Mesendoderm (in vitro differentiated cells): ENCODE results near the gene DTHD1.
A peak's percentile ranks its signal among the peaks of the same experiment; 100 is the strongest.

ENCODE experiments used
- DNase-seq: peaks from one replicate; pipeline ENCODE4 v3.0.0; 2013
- H2AK5ac ChIP-seq: 2 replicates; pipeline ENCODE4 v1.6.1; 2013; ENCODE audit warnings: low read length, inconsistent platforms
- H2BK120ac ChIP-seq: 2 replicates; pipeline ENCODE4 v1.6.1; 2013; ENCODE audit warnings: low read depth, mild to moderate bottlenecking, low read length, moderate library complexity, mixed read lengths
- H2BK15ac ChIP-seq: replicated peaks from 2 replicates; pipeline ENCODE4 v1.6.1; 2013; ENCODE audit warnings: low read depth, mild to moderate bottlenecking, moderate library complexity
- H2BK5ac ChIP-seq: 2 replicates; pipeline ENCODE4 v1.6.1; 2013; ENCODE audit warnings: low read length, inconsistent platforms
- H3K18ac ChIP-seq: 2 replicates; pipeline ENCODE4 v1.6.1; 2013; ENCODE audit warnings: mild to moderate bottlenecking, low read length, mixed read lengths
- H3K23ac ChIP-seq: one replicate; pipeline ENCODE4 v1.6.1; 2013; ENCODE audit warnings: low read length
- H3K27ac ChIP-seq: 2 replicates; pipeline ENCODE4 v1.5.1; 2013; ENCODE audit warnings: low read depth, mild to moderate bottlenecking, inconsistent platforms, low read length, moderate library complexity
- H3K27me3 ChIP-seq: 2 replicates; pipeline ENCODE4 v1.6.1; 2013; ENCODE audit warnings: low read length, control low read depth, mild to moderate bottlenecking, inconsistent platforms; ENCODE audit not compliant: insufficient read depth, poor library complexity
- H3K36me3 ChIP-seq: 2 replicates; pipeline ENCODE4 v1.6.1; 2013; ENCODE audit warnings: low read length, inconsistent platforms; ENCODE audit not compliant: control insufficient read depth, insufficient read depth
- H3K4ac ChIP-seq: one replicate; pipeline ENCODE4 v1.6.1; 2013; ENCODE audit warnings: low read depth, mild to moderate bottlenecking, low read length, moderate library complexity
- H3K4me1 ChIP-seq: 2 replicates; pipeline ENCODE4 v1.6.1; 2013; ENCODE audit warnings: low read depth, low read length, inconsistent platforms; ENCODE audit not compliant: control insufficient read depth
- H3K4me2 ChIP-seq: 2 replicates; pipeline ENCODE4 v1.6.1; 2013; ENCODE audit warnings: low read length
- H3K4me3 ChIP-seq: 2 replicates; pipeline ENCODE4 v1.5.1; 2013; ENCODE audit warnings: mild to moderate bottlenecking, low read length
- H3K56ac ChIP-seq: one replicate; pipeline ENCODE4 v1.6.1; 2013; ENCODE audit warnings: low read length
- H3K79me1 ChIP-seq: 2 replicates; pipeline ENCODE4 v1.6.1; 2013; ENCODE audit warnings: low read length, inconsistent platforms
- H3K79me2 ChIP-seq: 2 replicates; pipeline ENCODE4 v1.6.1; 2013; ENCODE audit warnings: mild to moderate bottlenecking, low read length; ENCODE audit not compliant: control insufficient read depth, insufficient read depth
- H3K9ac ChIP-seq: 2 replicates; pipeline ENCODE4 v1.6.1; 2013; ENCODE audit warnings: low read length, inconsistent platforms
- H4K5ac ChIP-seq: one replicate; pipeline ENCODE4 v1.6.1; 2013; ENCODE audit warnings: low read length
- H4K8ac ChIP-seq: one replicate; pipeline ENCODE4 v1.6.1; 2013; ENCODE audit warnings: low read depth, mild to moderate bottlenecking, control low read depth, low read length, moderate library complexity
- WGBS: extraction: QIAGEN DNeasy Blood & Tissue Kit; methylation state at CpG from one replicate; pipeline ENCODE4 v1.1.7; 2013; ENCODE audit warnings: low lambda C conversion rate, missing lambda C conversion rate; ENCODE audit not compliant: insufficient coverage; ENCODE audit errors: extremely low coverage; 5-methylcytosine and 5-hydroxymethylcytosine counted together

Gene DTHD1

GRCh38 chr4:36267486-36268268 is 13.7 kb upstream of the DTHD1 start:
- Histone ChIP-seq H4K5ac (no peak overlapping the region), H3K79me2 (no peaks in the 10 kb centered on the region), H3K27ac (no peak overlapping the region), H2BK5ac (no peak overlapping the region), H3K9ac (no peak overlapping the region), H3K56ac (no peak overlapping the region), H2AK5ac (no peak overlapping the region), H3K79me1 (no peaks in the 10 kb centered on the region), H3K4ac (no peak overlapping the region), H3K18ac (no peak overlapping the region), H2BK15ac (no peak overlapping the region), H3K4me1 (no peaks in the 10 kb centered on the region), H2BK120ac (no peak overlapping the region), H3K4me3 (no peak overlapping the region), H3K27me3 (no peaks in the 10 kb centered on the region), H3K36me3 (no peaks in the 10 kb centered on the region), H4K8ac (no peak overlapping the region), H3K4me2 (no peak overlapping the region), H3K23ac (no peak overlapping the region)
- WGBS, result no CpG with 5 or more reads among the region's 2 CpGs
- no peak for DNase-seq

- Histone ChIP-seq H3K27ac (no peak overlapping the region), H3K9ac (no peak overlapping the region), H2BK15ac (no peak overlapping the region), H3K79me1 (no peaks in the 10 kb centered on the region), H3K4me2 (no peak overlapping the region), H4K8ac (no peak overlapping the region), H3K36me3 (no peaks in the 10 kb centered on the region), H4K5ac (no peak overlapping the region), H3K4me3 (no peak overlapping the region), H3K18ac (no peak overlapping the region), H3K79me2 (no peaks in the 10 kb centered on the region), H3K4me1 (no peaks in the 10 kb centered on the region), H2BK5ac (no peak overlapping the region), H2AK5ac (no peak overlapping the region), H3K23ac (no peak overlapping the region), H3K4ac (no peak overlapping the region), H2BK120ac (no peak overlapping the region), H3K56ac (no peak overlapping the region), H3K27me3 (no peaks in the 10 kb centered on the region)
- peak; percentile 52 for DNase-seq
- no CpG with 5 or more reads among the region's 4 CpGs for WGBS
Measured at GRCh38 chr4:36269101-36269500, 12.3 kb upstream of the DTHD1 start.

DNA sequence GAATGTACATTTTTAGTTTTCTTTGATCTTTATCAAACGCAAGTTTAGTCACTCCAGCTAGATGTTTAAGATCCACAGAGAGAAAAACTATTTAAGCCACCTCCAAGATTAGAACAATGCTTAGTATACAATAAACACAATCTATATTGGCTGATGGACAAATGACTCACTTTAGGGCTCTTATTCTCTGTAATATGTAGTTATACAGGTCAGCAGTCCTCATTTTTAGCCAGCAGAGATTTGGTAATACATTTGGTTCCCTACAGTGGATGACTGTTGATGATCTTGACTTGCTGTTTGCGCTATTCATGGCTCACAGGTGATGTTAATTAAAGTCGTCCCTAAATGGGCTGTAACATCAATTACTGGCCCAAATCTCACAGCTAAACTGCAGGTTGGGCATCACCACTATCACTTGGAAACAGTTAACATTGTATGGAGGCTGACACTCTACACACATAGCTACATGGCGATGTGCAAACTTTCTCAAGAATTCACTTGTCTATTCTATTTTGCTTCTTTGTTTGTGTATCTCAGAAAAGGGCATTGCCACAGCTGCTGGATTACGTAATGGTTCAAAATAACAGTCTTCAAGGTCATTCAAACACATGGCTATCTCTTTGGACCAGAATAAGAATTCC is 11.8 kb upstream of the DTHD1 start:
- Histone ChIP-seq H3K9ac (no peak overlapping the region), H4K8ac (no peak overlapping the region), H3K27ac (no peak overlapping the region), H3K36me3 (no peaks in the 10 kb centered on the region), H3K79me1 (no peaks in the 10 kb centered on the region), H2BK120ac (no peak overlapping the region), H3K4ac (no peak overlapping the region), H3K56ac (no peak overlapping the region), H3K4me3 (no peak overlapping the region), H3K4me1 (no peaks in the 10 kb centered on the region), H2AK5ac (no peak overlapping the region), H3K23ac (no peak overlapping the region), H3K18ac (no peak overlapping the region), H2BK15ac (no peak overlapping the region), H3K79me2 (no peaks in the 10 kb centered on the region), H3K4me2 (no peak overlapping the region), H4K5ac (no peak overlapping the region), H3K27me3 (no peaks in the 10 kb centered on the region), H2BK5ac (no peak overlapping the region)
- DNase-seq, result no peak
- WGBS, result no CpG with 5 or more reads among the region's 5 CpGs

DNA sequence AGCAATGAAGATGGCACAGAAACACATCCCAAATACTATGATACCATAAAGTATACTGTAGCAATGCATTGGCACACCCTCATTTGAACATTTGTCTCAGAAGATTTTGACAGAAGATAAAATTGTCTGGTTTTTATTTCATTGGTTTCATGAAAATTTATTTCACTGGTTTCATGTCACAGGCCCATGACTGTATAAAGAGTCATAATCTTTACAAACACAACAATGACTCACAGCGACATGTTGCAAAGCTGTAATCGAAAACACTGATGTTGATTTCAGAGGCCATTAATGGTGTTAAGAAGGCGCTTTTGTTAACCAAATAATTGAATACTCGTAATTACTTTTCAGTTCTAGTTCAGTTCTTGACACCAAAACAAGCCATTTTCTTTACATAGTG is 8.1 kb upstream of the DTHD1 start:
- Histone ChIP-seq H3K23ac (no peak overlapping the region), H2BK120ac (no peak overlapping the region), H3K79me2 (no peaks in the 10 kb centered on the region), H3K27ac (no peak overlapping the region), H3K18ac (no peak overlapping the region), H3K4me1 (no peaks in the 10 kb centered on the region), H4K8ac (no peak overlapping the region), H2BK5ac (no peak overlapping the region), H3K4me2 (no peak overlapping the region), H3K9ac (no peak overlapping the region), H2AK5ac (no peak overlapping the region), H3K79me1 (no peaks in the 10 kb centered on the region), H3K56ac (no peak overlapping the region), H3K4me3 (no peak overlapping the region), H3K36me3 (no peaks in the 10 kb centered on the region), H3K27me3 (no peaks in the 10 kb centered on the region), H4K5ac (no peak overlapping the region), H3K4ac (no peak overlapping the region), H2BK15ac (no peak overlapping the region)
- no CpG with 5 or more reads among the region's 4 CpGs for WGBS
- DNase-seq, result no peak

DNA sequence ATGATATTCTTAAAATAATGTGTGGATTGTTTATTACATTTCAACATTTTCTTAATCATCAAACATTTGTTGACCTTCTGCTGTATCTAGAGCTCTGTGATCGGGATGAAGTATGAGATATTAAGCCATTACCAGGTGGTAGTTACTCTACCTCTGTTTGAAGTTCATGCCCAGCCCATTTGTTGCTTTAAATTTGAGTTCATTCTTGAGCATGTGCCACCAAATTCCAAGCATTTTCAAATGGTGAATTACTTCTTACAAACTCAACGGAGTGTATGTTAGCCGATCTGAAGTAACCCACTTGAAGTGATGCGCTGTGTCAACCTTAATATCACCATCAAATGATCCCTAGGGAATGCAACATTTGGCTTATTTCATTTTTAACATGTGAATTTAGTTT is 7.3 kb upstream of the DTHD1 start:
- no peaks in the 10 kb centered on the region for H3K4me1 ChIP-seq
- H3K36me3 ChIP-seq, result no peaks in the 10 kb centered on the region
- H2AK5ac ChIP-seq, result no peak overlapping the region
- H2BK5ac ChIP-seq, result no peak overlapping the region
- no peak overlapping the region for H3K4ac ChIP-seq
- peak; percentile 3 for DNase-seq
- no peak overlapping the region for H4K5ac ChIP-seq
- H3K18ac ChIP-seq, result no peak overlapping the region
- H3K23ac ChIP-seq, result no peak overlapping the region
- H3K9ac ChIP-seq, result no peak overlapping the region
- H3K27ac ChIP-seq, result no peak overlapping the region
- no peaks in the 10 kb centered on the region for H3K79me2 ChIP-seq
- H4K8ac ChIP-seq, result no peak overlapping the region
- no peak overlapping the region for H2BK15ac ChIP-seq
- H3K4me2 ChIP-seq, result no peak overlapping the region
- no CpG with 5 or more reads among the region's 4 CpGs for WGBS
- H3K4me3 ChIP-seq, result no peak overlapping the region
- H3K56ac ChIP-seq, result no peak overlapping the region
- H3K79me1 ChIP-seq, result no peaks in the 10 kb centered on the region
- H2BK120ac ChIP-seq, result no peak overlapping the region
- H3K27me3 ChIP-seq, result no peaks in the 10 kb centered on the region
